GM23248 (cell line): ENCODE data around the gene TXNRD2.

Experiments
- EZH2 ChIP-seq: fragments of 200-600 bp; sonication (generic); IDR thresholded peaks from 2 replicates; pipeline ENCODE4 v1.6.1; 2018; ENCODE audit warnings: antibody characterized with exemption, mild to moderate bottlenecking; ENCODE audit not compliant: insufficient read depth, poor library complexity, severe bottlenecking
- EZH2phosphoT487 ChIP-seq: fragments of 200-600 bp; sonication (generic); IDR thresholded peaks from 2 replicates; pipeline ENCODE4 v1.6.1; 2018; ENCODE audit warnings: antibody characterized with exemption, moderate library complexity, mild to moderate bottlenecking, low read depth; ENCODE audit not compliant: insufficient read depth

DNA sequence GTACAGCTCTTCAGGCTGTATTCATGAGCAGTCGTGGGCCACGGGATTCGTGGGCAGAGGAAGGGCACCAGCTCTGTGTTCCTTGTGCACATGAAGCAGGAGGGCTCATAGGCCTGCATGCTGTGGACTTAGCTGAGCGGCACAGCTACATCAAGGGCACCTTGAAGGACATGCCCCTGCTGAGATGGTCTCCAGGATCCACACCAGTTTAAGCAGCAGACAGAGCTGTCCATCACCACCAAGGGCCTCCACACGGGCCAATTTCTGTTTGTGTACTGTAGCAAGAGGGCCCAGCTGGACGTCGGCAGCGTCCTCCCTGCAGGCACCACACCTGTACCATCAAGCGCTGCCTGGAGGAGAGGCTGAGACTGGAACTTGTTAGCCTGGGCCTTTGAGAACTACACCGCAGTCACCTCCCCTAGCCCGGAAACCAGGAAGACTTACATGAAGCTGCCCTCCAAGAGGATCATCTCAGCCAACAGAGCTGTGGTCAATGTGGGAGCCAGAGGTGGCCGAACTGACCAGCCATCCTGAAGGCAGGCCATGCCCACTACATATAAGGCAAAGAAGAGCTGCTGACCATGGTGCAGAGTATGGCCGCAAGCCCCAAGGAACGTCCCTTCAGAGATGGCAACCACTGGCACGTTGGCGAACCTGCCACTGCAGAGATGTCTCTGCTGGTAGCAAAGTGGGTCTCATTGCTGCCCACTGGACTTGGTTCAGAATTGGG lies 54.2 kb downstream of the TXNRD2 start:
- TF ChIP-seq EZH2phosphoT487 (no peak), EZH2 (no peak)
